ENCODE data around the gene NHSL1. TPM values are rescaled to one million over a fixed set of nuclear protein-coding genes. Genes with fewer than 3 reads are reported as not detected.

Gene NHSL1
- total and polyA plus RNA-seq, 9 of the 15 experiments (the other 6 are each of a cell fraction or from before 2014, with no cell fraction given) = 0.09 to 0.20 TPM; not detected in 7

DNA sequence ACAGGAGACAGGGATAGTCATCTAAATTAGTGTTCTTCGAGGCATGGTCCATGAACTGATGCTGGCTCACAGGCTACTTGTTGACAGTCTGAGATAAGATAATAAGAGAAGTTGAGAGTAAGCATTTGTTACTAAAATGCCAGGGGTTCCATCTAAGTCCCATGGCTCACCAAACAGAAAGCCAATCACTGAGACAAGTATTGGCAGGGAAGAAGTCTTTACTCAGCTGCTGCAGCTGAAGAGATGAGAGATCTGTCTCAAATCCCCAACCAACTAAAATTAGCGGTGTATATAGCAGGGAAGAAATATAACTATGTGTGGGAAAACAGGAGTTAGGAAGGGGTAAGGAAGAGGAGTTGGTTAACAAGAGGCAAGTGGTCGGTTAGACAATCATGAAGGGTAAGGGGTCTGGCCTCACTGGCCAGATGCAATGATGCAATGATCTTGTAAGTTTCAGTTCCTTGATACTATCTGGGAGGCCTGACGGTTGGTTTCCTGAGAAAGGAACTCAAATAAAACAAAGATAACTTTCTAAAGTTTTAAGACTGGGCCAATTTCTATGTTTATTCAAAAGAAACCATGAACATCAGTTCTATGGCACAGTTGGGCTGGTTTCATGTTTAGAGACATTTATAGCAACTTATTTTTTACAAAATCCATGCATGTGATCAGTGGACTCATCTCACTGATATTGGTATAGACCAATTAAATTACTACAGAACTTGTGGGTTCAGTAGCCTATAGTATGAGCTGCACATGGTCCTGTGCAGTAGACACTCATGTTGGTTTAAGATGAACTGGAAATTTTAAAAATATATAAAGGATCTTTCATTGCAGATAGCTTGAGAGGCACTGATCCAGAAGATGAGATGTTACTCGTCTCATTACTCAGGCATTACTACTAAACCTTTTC, 105.2 kb downstream of the NHSL1 start:
- H3K36me3 ChIP-seq (ENCODE audit: control insufficient read depth, insufficient read depth, low read length) = no peaks in the 10 kb centered on the region
- no peak overlapping the region for H3K4me3 ChIP-seq
- 14% methylated on average over 5 of the region's 5 CpGs for WGBS (ENCODE audit: insufficient coverage, low coverage, missing lambda C conversion rate)
- peaks cover 0 to 15% of the 10 kb centered on the region in 2 experiments; a peak in 2 of 5 replicates for H3K4me1 ChIP-seq (replicated peaks in 1 of 2; ENCODE audit: control insufficient read depth in 2 of 2, insufficient read depth in 2 of 2, low read length in 2 of 2)
- in situ Hi-C loops (cut with MboI) = no loop called here
- ChIA-PET CTCF (ENCODE audit: low intra/inter-chr PET ratio) (no interaction called here), POLR2A (no interaction called here)
- no peak overlapping the region for H3K9ac ChIP-seq (ENCODE audit: insufficient read depth in 1 of 2, low read depth in 2 of 2, low read length in 2 of 2)
- H3K9me3 ChIP-seq (replicated peaks; ENCODE audit: control insufficient read depth, insufficient read depth, low read depth, low read length) = no peaks in the 10 kb centered on the region
- peak; percentile 67 for ATAC-seq
- H3K4me2 ChIP-seq (ENCODE audit: insufficient read depth, low read length) = 0 out of 2 replicates have a peak overlapping the region, but pooled peaks have one; percentile 5
- no peaks in the 10 kb centered on the region; a peak in 2 of 5 replicates for H3K27me3 ChIP-seq (ENCODE audit: control insufficient read depth in 2 of 2, insufficient read depth in 2 of 2, low read length in 2 of 2)
- H4K20me1 ChIP-seq (replicated peaks; ENCODE audit: control insufficient read depth, insufficient read depth, low read length) = no peaks in the 10 kb centered on the region
- H3K27ac ChIP-seq (ENCODE audit: extremely low read depth, low read depth, low read length) = no peak overlapping the region; the same call in 2 of the 3 replicates
- FAIRE-seq = peak; percentile 59
- intact Hi-C loops (cut with micrococcal nuclease) = no loop called here
- no peaks in the 10 kb centered on the region for H3K79me2 ChIP-seq (ENCODE audit: control insufficient read depth, insufficient read depth, low read length)
- no TSS peak for BruUV-seq (replicated peaks)
- DNase-seq (ENCODE audit: extremely low read depth in 1 of 4, low spot score in 3 of 4) = no peak
- no peaks in the 10 kb centered on the region for H3K9me1 ChIP-seq (ENCODE audit: control insufficient read depth, insufficient read depth, low read length)
- peak overlapping the region; percentile 45; the same call in 1 of the 2 replicates for H2AFZ ChIP-seq (ENCODE audit: low read depth, low read length)
- TF ChIP-seq EHMT2 (IDR thresholded peaks at IDR 0.05) (peak; percentile 76; the same call in 1 of the 2 replicates), ZNF3 (CRISPR knock-in tag; IDR thresholded peaks at IDR 0.05) (0 out of 2 replicates have a peak, but pooled peaks have one; percentile 9), FIP1L1 (IDR thresholded peaks at IDR 0.05; ENCODE audit: low read depth, low read length, poor library complexity, severe bottlenecking) (no peak), U2AF2 (optimal IDR thresholded peaks at IDR 0.05; ENCODE audit: low read depth, low read length) (no peak), ZNF778 (CRISPR knock-in tag; IDR thresholded peaks at IDR 0.05) (no peak), POLR2AphosphoS2 (IDR thresholded peaks at IDR 0.05; ENCODE audit: low read length) (no peak), TEAD4 (IDR thresholded peaks at IDR 0.05; ENCODE audit: low read length) (no peak), TEAD4 (CRISPR knock-in tag; IDR thresholded peaks at IDR 0.05; ENCODE audit: borderline replicate concordance) (no peak), PHF21A (IDR thresholded peaks at IDR 0.05; ENCODE audit: borderline replicate concordance, low read depth) (no peak), IRF9 (tag; IDR thresholded peaks at IDR 0.05) (peak; percentile 71; the same call in 1 of the 2 replicates), ZZZ3 (IDR thresholded peaks at IDR 0.05) (no peak), ZNF785 (CRISPR knock-in tag; IDR thresholded peaks at IDR 0.05) (no peak), JUN (IDR thresholded peaks at IDR 0.05; ENCODE audit: borderline replicate concordance, low read depth, low read length) (no peak), JUN (CRISPR knock-in tag; IDR thresholded peaks at IDR 0.05; ENCODE audit: borderline replicate concordance) (no peak), CBX1 (IDR thresholded peaks at IDR 0.05; ENCODE audit: low read depth) (no peak), PHB (CRISPR knock-in tag; IDR thresholded peaks at IDR 0.05) (no peak), CTBP1 (IDR thresholded peaks at IDR 0.05; ENCODE audit: borderline replicate concordance) (peak; percentile 26; the same call in 1 of the 2 replicates), ADNP (tag; IDR thresholded peaks at IDR 0.05) (no peak), ZSCAN29 (IDR thresholded peaks at IDR 0.05) (no peak), NFRKB (IDR thresholded peaks at IDR 0.05; ENCODE audit: low read depth) (peak; percentile 67; the same call in 1 of the 2 replicates), BDP1 (IDR thresholded peaks at IDR 0.05; ENCODE audit: insufficient read depth, insufficient read length) (no peak), CEBPB (tag; IDR thresholded peaks at IDR 0.05) (peak; percentile 77), BHLHE40 (IDR thresholded peaks at IDR 0.05; ENCODE audit: low read length) (no peak)
- TF ChIP-seq, protein P1, sequence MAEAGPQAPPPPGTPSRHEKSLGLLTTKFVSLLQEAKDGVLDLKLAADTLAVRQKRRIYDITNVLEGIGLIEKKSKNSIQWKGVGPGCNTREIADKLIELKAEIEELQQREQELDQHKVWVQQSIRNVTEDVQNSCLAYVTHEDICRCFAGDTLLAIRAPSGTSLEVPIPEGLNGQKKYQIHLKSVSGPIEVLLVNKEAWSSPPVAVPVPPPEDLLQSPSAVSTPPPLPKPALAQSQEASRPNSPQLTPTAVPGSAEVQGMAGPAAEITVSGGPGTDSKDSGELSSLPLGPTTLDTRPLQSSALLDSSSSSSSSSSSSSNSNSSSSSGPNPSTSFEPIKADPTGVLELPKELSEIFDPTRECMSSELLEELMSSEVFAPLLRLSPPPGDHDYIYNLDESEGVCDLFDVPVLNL (CRISPR knock-in tag; IDR thresholded peaks at IDR 0.05; ENCODE audit: low read depth) = no peak

Data from K562 (cell line).